8988T (cell line): ENCODE data around the gene ACAT2.
"Not testable (repeated sequence)": the region's sequence is repeated elsewhere in the genome, so short reads cannot be mapped to it uniquely, and the experiment has no call there.

Experiments used
- DNase-seq: peaks from one replicate; pipeline ENCODE4 v3.0.0; 2011

Gene ACAT2

GRCh38 chr6:159816775-159817174 lies 54.9 kb downstream of the ACAT2 start:
- DNase-seq, result not testable (repeated sequence)

DNA sequence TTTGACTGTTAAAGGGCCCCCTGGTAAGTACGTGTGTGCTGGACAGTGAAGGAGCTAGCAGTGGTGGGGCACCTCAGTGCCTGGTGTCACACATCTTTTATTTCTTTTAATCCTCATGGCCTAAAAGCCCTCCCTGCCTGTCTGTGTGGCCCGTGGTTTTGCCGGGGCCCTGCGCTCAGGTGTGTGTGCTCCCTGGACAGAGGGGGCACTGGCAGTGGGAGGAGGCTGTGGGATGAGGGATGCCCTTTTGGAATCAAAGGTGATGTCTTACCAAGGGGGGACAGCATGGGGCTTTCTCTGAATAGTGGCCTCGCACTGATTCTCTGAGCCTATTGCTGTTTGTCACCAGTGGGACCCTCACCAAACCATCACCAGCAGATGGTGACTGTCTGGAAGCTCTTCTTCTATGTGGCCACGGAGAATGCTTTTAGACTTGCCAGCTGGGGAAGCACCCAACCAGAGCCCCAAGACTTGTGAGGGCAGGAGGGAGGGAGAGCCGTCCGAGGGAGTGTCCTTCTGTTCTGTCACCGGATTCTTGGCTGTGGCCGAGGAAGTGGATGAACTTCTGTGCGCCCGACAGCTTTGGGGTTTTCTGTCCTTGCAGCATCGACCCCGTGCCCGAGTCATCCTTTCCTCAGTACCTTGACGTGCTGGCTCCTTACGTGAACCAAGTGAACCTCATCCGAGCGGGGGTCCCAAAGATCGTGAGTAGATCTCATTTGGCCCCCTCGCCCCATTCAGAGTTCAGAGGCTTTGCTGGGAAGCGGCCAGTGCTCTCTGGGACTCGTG lies 56.3 kb downstream of the ACAT2 start:
- DNase-seq, result no peak

DNA sequence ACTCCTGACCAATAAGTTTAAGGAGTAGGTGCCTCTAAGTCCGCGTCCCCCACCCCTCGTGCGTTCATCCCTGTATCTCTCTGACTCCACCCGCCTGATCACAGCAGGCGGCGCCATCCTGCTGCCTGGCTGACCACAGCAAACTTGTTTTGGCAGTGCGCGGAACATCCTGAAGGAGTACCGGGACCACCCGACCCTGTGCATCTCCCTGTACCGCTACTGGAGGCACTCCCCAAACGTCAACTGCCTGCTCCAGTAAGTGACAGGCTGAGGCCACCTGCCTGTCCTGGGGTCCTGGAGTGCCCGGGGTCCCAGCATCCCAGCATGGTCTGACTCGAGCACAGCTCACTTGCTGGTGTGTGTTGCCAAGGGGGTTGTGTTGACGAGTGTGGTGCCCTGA lies 57.3 kb downstream of the ACAT2 start:
- no peak for DNase-seq

DNA sequence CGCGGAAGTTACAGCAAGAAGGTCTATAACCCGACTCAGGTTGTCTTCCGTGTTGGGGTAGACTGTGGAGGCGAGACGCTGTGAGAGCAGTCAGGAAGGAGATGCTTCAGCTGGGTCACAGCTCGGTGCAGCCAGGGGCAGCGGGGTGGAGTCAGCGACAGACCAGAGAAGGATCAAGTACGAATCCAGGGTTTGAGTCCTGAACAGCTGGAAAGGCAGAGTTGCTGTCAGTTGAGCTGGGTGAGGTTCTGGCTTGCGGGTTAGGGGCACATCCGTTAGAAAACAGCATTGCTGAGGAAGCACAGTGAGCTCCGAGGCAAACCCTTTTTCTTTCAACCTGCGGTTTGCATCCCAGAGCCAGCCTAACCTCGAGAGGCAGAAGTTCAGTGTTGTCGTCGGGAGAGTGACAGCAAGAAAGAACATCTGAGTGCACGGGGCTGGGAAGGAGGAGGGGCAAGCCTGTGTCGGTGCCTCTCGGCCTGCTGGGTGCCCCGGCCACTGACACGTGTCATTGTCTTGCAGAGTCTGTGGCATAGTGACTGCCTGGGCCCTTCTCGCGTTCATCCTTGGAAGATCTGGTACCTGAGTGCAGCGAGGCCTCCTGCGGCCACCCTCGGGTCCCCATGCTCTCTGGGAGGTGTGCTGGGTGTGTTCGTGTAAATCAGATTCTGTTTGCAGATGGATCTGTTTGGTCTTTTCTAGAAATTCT lies 58.2 kb downstream of the ACAT2 start:
- no peak for DNase-seq

GRCh38 chr6:159821122-159821521 lies 59.3 kb downstream of the ACAT2 start:
- DNase-seq, result no peak

DNA sequence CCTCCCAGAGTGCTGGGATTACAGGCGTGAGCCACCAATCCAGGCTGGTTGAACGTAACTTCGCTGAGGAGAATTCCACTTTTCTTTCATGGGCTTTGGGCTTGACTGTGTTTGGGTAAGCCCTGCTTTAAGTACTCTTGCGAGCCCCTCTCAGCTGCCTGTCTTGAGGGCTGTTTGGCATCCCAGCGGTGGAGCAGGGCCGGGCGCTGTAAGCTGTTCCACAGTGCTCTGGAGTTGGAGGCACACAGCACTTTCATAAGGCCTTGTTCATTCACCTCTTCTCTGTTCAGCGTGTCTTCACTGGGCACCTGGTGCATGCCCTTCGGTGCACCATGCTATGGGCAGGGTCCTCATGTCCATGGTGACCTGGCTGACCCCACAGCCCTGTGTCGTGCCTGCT lies 59.9 kb downstream of the ACAT2 start:
- DNase-seq, result no peak

DNA sequence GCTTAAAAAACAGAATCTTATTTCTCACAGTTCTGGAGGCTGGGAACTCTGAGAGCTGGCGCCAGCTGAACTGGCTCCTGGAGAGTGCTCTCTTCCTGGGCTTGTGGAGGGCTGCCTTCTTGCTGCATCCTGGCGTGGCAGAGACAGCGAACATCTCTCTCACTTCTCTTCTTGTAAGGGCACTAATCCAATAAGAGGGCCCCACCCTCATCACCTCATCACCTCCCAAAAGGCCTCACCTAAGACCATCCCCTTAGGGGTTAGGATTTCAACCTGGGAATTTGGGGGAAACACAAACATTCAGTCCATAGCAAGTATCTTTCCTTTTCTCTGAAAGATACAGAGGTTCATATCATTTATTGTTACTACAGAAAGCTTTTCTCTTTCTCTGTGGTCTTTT lies 62.1 kb downstream of the ACAT2 start:
- DNase-seq, result no peak

- not testable (repeated sequence) for DNase-seq
These were observed 62.8 kb downstream of the ACAT2 start for GRCh38 chr6:159824690-159825089.

GRCh38 chr6:159826004-159826403 lies 64.2 kb downstream of the ACAT2 start:
- DNase-seq, result no peak

DNA sequence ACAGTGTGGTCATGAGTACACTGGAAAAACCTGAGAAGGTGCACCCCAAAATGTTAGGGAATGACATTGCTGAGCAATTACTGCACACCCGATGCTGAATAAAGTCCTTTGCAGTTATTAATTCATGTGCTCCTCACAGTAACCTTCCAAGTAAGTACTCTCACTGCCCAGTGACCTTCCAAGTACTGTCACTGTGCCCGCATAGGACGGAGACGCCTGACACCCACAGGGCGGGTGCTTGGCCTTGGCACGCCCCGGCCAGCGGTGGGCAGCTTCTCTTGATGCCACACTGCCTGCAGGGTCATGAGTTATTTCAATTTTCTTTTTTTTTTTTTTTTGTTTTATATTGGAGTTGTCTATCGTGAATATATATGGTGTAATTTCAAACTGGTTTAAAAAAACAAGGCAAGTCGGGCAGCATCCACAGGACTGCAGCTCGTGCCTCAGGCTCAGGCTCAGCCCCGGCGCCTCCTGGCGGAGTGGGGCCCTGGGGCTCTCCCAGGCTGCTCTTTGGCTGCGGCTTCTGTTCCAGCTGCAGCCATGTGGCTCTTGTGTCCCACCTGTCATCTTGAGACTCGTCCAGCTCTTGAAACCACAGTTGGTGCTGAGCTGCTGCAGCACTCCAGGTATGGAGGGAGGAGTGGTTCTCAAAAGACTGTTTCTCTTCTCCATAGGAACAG lies 65.3 kb downstream of the ACAT2 start:
- DNase-seq, result no peak

DNA sequence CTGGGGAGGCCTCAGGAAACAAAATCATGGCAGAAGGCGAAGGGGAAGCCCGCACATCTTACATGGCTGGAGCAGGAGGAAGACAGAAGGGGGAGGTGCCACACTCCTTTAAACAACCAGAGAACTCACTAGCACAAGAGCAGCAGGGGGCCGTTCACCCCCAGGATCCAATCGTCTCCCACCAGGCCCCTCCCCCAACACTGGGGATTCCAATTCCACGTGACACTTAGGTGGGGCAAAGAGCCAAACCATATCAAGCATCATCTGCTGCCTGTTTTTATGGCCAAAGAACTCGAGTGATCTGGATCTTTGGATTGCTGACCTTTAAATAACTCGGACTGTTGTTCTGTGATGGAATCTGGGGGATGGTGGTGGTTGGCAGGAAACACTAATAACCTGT lies 66.2 kb downstream of the ACAT2 start:
- DNase-seq, result no peak
